ENCODE measurements around the gene PHACTR1. TPM values are rescaled to one million over a fixed set of nuclear protein-coding genes. Genes with fewer than 3 reads are reported as not detected.

PHACTR1 gene
- total and polyA plus RNA-seq, 2 of the 4 experiments (the other 2 are of a cell fraction), result not detected

DNA sequence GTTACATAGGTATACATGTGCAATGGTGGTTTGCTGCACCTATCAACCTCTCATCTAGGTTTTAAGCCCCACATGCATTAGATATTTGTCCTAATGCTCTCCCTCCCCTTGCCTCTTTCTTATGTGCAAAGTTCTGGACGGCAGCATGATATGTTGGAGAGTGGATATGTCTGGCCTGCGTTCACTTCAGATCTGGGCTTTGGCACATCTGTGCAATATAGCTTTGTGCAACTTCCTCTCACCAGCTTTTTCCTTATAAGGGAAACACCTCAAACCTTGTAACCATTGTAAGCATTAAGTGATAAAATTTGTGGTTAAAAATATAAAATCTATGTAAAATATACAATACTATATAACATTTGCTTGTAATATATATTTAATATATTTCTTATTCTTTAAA is 288.0 kb downstream of the PHACTR1 start:
- H3K9me1 ChIP-seq (ENCODE audit: insufficient read depth, low read length), result no peaks in the 10 kb centered on the region; the same call in 1 of the 2 replicates
- H4K8ac ChIP-seq (ENCODE audit: low read depth in 2 of 2, low read length in 2 of 2), result no peak overlapping the region
- H3K4ac ChIP-seq (ENCODE audit: low read depth, low read length), result no peak overlapping the region
- no peaks in the 10 kb centered on the region for H3K79me1 ChIP-seq (ENCODE audit: low read depth in 1 of 2, low read length in 2 of 2)
- intact Hi-C loops (cut with micrococcal nuclease), result no loop called here
- no CpG with 5 or more reads among the region's 2 CpGs for WGBS, 2 experiments (ENCODE audit: extremely low coverage in 2 of 2, insufficient read length in 1 of 2)
- no TSS peak for BruUV-seq (replicated peaks)
- no peaks in the 10 kb centered on the region for H3K36me3 ChIP-seq (ENCODE audit: control insufficient read depth, insufficient read depth, low read length)
- H2BK5ac ChIP-seq (ENCODE audit: low read depth, low read length, poor library complexity, severe bottlenecking), result no peak overlapping the region
- no peaks in the 10 kb centered on the region for H4K20me1 ChIP-seq (ENCODE audit: insufficient read depth, low read length)
- DNase-seq (no peak), ATAC-seq (ENCODE audit: low read depth) (no peak)
- H2BK15ac ChIP-seq (ENCODE audit: low read depth, low read length), result no peak overlapping the region
- no peak overlapping the region for H3K56ac ChIP-seq (ENCODE audit: extremely low read depth, insufficient read depth, low read length)
- ChIA-PET POLR2A (ENCODE audit: unreplicated experiment) (no interaction called here), CTCF (no interaction called here)
- no peak overlapping the region for H3K14ac ChIP-seq (replicated peaks; ENCODE audit: low read depth, low read length)
- H3K27me3 ChIP-seq (ENCODE audit: control insufficient read depth, insufficient read depth, low read length), result no peaks in the 10 kb centered on the region
- no peak overlapping the region for H3K18ac ChIP-seq (ENCODE audit: low read depth, low read length)
- dilution Hi-C loops (cut with HindIII; ENCODE audit: low sequenced_read_pairs, unreplicated experiment), result no loop called here
- no peak overlapping the region for H3K4me3 ChIP-seq (ENCODE audit: insufficient read depth, low read depth, low read length)
- H3K23ac ChIP-seq (ENCODE audit: low read depth, low read length), result no peak overlapping the region
- no peaks in the 10 kb centered on the region for H3K4me1 ChIP-seq (ENCODE audit: control insufficient read depth, insufficient read depth, low read length)
- no peak overlapping the region for H2BK120ac ChIP-seq (ENCODE audit: low read depth, low read length)
- H2BK20ac ChIP-seq (ENCODE audit: low read depth, low read length), result no peak overlapping the region
- no peak overlapping the region for H2AK9ac ChIP-seq (replicated peaks; ENCODE audit: low read depth, low read length, poor library complexity)
- H3K27ac ChIP-seq (ENCODE audit: insufficient read depth, low read length), result no peak overlapping the region
- no peak overlapping the region for H2AFZ ChIP-seq (replicated peaks; ENCODE audit: low read length, poor library complexity)
- H4K5ac ChIP-seq (ENCODE audit: low read depth, low read length), result no peak overlapping the region
- H2AK5ac ChIP-seq (ENCODE audit: low read depth, low read length), result no peak overlapping the region
- TF ChIP-seq RCOR1 (IDR thresholded peaks at IDR 0.05; ENCODE audit: insufficient replicate concordance, low read length) (no peak), BHLHE40 (IDR thresholded peaks at IDR 0.05; ENCODE audit: low read depth, low read length) (no peak), RAD21 (IDR thresholded peaks at IDR 0.05; ENCODE audit: low read length) (no peak), USF2 (IDR thresholded peaks at IDR 0.05; ENCODE audit: low read depth, low read length) (no peak), POLR2A (IDR thresholded peaks at IDR 0.05; ENCODE audit: low read depth, low read length) (no peak), CEBPB (IDR thresholded peaks at IDR 0.05; ENCODE audit: low read depth, low read length) (no peak), CHD1 (IDR thresholded peaks at IDR 0.05; ENCODE audit: low read depth, low read length) (no peak), FOS (IDR thresholded peaks at IDR 0.05; ENCODE audit: low read depth, low read length) (no peak), NFE2L2 (IDR thresholded peaks at IDR 0.05; ENCODE audit: low read depth, low read length) (no peak), MXI1 (IDR thresholded peaks at IDR 0.05; ENCODE audit: borderline replicate concordance, low read depth, low read length) (no peak), MAFK (IDR thresholded peaks at IDR 0.05; ENCODE audit: low read depth, low read length) (no peak)
- TF ChIP-seq, protein P1, sequence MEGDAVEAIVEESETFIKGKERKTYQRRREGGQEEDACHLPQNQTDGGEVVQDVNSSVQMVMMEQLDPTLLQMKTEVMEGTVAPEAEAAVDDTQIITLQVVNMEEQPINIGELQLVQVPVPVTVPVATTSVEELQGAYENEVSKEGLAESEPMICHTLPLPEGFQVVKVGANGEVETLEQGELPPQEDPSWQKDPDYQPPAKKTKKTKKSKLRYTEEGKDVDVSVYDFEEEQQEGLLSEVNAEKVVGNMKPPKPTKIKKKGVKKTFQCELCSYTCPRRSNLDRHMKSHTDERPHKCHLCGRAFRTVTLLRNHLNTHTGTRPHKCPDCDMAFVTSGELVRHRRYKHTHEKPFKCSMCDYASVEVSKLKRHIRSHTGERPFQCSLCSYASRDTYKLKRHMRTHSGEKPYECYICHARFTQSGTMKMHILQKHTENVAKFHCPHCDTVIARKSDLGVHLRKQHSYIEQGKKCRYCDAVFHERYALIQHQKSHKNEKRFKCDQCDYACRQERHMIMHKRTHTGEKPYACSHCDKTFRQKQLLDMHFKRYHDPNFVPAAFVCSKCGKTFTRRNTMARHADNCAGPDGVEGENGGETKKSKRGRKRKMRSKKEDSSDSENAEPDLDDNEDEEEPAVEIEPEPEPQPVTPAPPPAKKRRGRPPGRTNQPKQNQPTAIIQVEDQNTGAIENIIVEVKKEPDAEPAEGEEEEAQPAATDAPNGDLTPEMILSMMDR (conservative IDR thresholded peaks at IDR 0.05; ENCODE audit: low read depth, low read length), result no peak
- TF ChIP-seq, protein P2, sequence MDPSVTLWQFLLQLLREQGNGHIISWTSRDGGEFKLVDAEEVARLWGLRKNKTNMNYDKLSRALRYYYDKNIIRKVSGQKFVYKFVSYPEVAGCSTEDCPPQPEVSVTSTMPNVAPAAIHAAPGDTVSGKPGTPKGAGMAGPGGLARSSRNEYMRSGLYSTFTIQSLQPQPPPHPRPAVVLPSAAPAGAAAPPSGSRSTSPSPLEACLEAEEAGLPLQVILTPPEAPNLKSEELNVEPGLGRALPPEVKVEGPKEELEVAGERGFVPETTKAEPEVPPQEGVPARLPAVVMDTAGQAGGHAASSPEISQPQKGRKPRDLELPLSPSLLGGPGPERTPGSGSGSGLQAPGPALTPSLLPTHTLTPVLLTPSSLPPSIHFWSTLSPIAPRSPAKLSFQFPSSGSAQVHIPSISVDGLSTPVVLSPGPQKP (IDR thresholded peaks at IDR 0.05; ENCODE audit: borderline replicate concordance, low read depth, low read length), result no peak
- no peak overlapping the region for H3K9ac ChIP-seq (ENCODE audit: low read depth, low read length)
- in situ Hi-C loops (cut with MboI; ENCODE audit: low sequenced_read_pairs), result no loop called here
- H3K4me2 ChIP-seq (ENCODE audit: low read depth, low read length), result no peak overlapping the region
- no peak overlapping the region for H4K91ac ChIP-seq (ENCODE audit: insufficient read depth, low read depth, low read length)
- no peaks in the 10 kb centered on the region for H3K9me3 ChIP-seq (ENCODE audit: control insufficient read depth, insufficient read depth, low read length)
